GM12878 (cell line): ENCODE results near the gene KIAA1671.

Source experiments
- CTCF ChIP-seq, 3 experiments: IDR thresholded peaks in 2 of 3; conservative IDR thresholded peaks in 1 of 3; 2 replicates each; pipeline ENCODE4 v1.5.1; 2011; ENCODE audit warnings: low read depth in 3 of 3, low read length in 3 of 3, mild to moderate bottlenecking in 3 of 3, control low read depth in 2 of 3, moderate library complexity in 2 of 3, inconsistent platforms in 1 of 3, mixed read lengths in 1 of 3; ENCODE audit not compliant: control insufficient read depth in 2 of 3, insufficient read depth in 1 of 3; ENCODE audit errors: extremely low read depth in 1 of 3
- MAX ChIP-seq: IDR thresholded peaks from 2 replicates; pipeline ENCODE4 v1.6.1; 2012; ENCODE audit warnings: low read depth, low read length, improper control_type of control experiment
- NR2C2 ChIP-seq: IDR thresholded peaks from 2 replicates; pipeline ENCODE4 v1.6.1; 2011; ENCODE audit warnings: borderline replicate concordance, low read depth; ENCODE audit not compliant: control insufficient read depth, insufficient read length
- YY1 ChIP-seq: IDR thresholded peaks from 2 replicates; pipeline ENCODE4 v1.6.1; 2011; ENCODE audit warnings: low read depth, mild to moderate bottlenecking, low read length

GRCh38 chr22:24961217-24961844 is 8.8 kb downstream of the KIAA1671 start:
- TF ChIP-seq MAX (no peak), CTCF (IDR thresholded peaks at IDR 0.05 in 2 of 3, conservative IDR thresholded peaks at IDR 0.05 in 1 of 3; ENCODE audit: control insufficient read depth in 2 of 3, extremely low read depth in 1 of 3, insufficient read depth in 1 of 3, low read depth in 3 of 3, low read length in 3 of 3) (no peak), NR2C2 (no peak), YY1 (no peak)
